ENCODE results near the gene ABCB8.

The ABCB8 gene

DNA sequence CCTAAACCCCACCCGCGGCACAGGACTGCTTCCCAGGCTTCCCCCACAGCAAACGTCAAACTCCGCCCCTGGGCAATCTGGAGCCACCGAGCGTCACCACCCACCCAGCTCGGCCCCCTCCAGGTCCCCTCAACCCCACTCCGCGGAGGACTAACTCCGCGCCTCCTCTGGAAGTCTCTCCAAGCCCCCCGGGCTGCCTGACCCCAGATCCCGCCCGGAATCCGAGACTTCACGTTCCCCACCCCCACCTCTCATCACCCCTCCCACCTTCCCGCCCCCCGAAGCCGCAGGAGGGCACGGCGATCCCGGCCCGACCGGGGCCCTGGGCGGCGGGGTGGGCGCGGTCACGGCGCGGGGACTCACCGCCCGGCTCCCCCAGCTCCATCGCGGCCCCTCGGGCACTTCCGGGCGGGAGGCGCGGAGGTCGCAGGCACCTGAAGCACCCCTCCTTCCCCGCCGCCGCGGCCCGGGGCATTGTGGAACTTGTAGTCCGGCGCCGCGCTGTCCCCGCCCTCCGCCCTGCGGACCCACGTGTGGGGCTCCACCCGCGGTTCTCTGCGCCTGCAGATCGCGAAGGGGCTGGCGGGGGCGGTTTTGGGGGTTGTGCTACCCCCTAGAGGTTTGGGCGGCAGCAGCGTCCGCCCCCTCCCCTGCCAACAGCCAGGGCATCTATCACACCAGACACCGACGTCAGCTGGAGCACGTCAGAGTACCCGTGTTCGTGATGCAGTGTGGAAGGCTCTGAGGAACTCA lies 55.0 kb downstream of the ABCB8 start, which contains the start of gene TMUB1:
Gene TMUB1 (minus strand): TSS at position 423 of the 753 bp plus-strand sequence. CDS start 930 bp downstream, outside the sequence.
- H3K27ac Mint-ChIP-seq = peak within 1 kb of the TSS; percentile 86 to 96 (median 88)

DNA sequence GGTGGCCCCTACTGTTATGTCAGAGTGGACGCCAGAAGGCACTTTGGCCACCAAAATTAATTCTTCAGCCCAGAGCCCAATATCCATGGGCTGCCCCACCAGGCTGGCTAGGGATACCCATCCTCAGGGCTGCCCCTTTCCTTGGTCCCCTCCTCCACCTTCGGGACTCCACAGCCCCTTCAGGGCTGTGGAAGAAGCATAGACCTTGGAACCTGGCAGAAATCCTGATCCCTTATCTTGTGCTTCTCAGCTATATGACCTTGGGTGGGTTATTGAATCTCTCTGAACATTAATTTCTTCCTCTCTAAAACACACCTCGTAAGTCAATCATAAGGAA lies 55.5 kb downstream of the ABCB8 start:
- TF ChIP-seq CTCF (IDR thresholded peaks at IDR 0.05; ENCODE audit: unreplicated experiment in 3 of 3) = no peak
- H3K36me3 Mint-ChIP-seq (ENCODE audit: low read depth) = no peaks in the 10 kb centered on the region
- no peaks in the 10 kb centered on the region for H3K27me3 Mint-ChIP-seq (ENCODE audit: low read depth)
- peaks cover 39% of the 10 kb centered on the region for H3K4me1 Mint-ChIP-seq
- no peaks in the 10 kb centered on the region for H3K9me3 Mint-ChIP-seq
- peak overlapping the region in 1 of 3 experiments; percentile 44 for H3K27ac Mint-ChIP-seq
- peak overlapping the region; percentile 74 to 83 (median 81) for H3K4me3 Mint-ChIP-seq

More for the DNA sequence above, 55.0 kb downstream of the ABCB8 start, which contains the start of gene TMUB1:
- TF ChIP-seq CTCF (IDR thresholded peaks at IDR 0.05; ENCODE audit: unreplicated experiment in 3 of 3) = no peak
- H3K36me3 Mint-ChIP-seq (ENCODE audit: low read depth) = no peaks in the 10 kb centered on the region
- no peaks in the 10 kb centered on the region for H3K27me3 Mint-ChIP-seq (ENCODE audit: low read depth)
- no peaks in the 10 kb centered on the region for H3K9me3 Mint-ChIP-seq
- H3K4me1 Mint-ChIP-seq = peaks cover 39% of the 10 kb centered on the region
- peak within 1 kb of the TSS; percentile 94 to 97 (median 94) for H3K4me3 Mint-ChIP-seq

DNA sequence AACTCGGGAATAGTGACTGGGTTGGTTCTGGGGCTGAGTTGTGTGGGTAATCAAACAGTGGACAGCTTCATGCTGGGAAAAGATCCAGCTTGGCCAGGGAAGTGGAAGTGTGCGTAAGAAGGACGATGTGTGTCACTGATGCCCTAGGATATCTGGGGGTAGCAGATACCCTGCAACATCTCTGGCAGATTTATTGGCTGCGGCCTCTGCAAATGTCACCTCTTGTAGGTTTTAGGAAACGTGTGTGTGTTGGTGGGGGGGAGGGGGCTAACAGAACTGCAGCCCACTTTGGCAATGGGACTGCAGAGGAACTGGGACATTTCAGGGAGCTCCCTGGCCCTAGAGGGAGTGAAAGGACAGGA lies 57.1 kb downstream of the ABCB8 start:
- TF ChIP-seq CTCF (IDR thresholded peaks at IDR 0.05; ENCODE audit: unreplicated experiment in 3 of 3) = no peak
- no peaks in the 10 kb centered on the region for H3K27me3 Mint-ChIP-seq (ENCODE audit: low read depth)
- H3K27ac Mint-ChIP-seq = peak overlapping the region; percentile 90 to 97 (median 92)
- peaks cover 40% of the 10 kb centered on the region for H3K4me1 Mint-ChIP-seq
- H3K4me3 Mint-ChIP-seq = peak overlapping the region; percentile 91 to 94 (median 94)
- no peaks in the 10 kb centered on the region for H3K36me3 Mint-ChIP-seq (ENCODE audit: low read depth)
- no peaks in the 10 kb centered on the region for H3K9me3 Mint-ChIP-seq

DNA sequence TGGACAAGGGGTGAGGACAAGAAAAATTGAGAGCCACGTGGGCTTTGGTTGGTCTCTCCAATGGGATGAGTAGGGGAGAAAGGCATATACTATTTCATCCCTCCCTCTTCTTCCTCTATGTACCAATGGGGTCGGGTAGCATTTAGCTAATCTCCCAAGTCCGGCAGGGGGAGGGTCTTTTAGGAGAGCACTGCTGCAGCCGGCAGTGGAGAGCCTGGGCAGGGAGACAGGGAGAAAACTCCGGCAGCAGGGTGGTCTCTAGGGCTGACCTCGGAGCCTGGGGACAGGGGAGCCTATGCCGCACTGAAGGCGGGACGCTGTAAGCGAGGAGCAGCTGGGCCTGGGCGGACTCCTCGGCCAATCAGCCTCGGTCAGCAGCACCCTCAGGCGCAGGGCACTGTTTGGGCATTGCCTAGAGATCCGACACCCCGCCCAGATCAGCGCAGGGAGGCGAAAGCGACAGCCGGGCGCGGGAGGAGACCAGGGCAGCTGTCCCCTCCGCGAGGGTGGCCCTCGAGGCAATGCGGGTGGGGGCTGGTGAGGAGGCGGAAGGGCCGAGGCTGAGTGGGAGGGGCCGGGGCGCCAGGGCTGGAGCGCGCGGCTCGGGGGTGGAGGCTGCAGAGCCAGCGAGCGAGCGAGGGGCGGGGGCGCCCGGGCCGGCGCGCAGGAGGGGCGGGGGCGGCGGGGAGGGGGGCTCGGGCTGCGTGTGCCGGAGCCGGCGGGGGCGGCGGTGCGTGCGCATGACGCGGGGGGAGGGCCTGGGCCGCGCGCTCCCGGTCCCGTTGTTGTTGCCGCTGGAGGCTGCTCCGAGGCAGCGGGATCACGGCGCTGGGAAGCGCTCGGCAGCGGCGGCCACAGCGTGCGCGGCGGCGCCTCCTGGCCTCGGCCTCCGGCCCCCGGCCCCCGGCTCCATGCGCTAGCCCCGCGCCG lies 57.7 kb downstream of the ABCB8 start, which contains the start of gene AGAP3:
Gene AGAP3 (plus strand): TSS at position 785 of the 930 bp plus-strand sequence. CDS start 267 bp downstream, outside the sequence.
- Mint-ChIP-seq H3K4me3 (peak within 1 kb of the TSS; percentile 93 to 94 (median 94)), H3K9me3 (no peaks in the 10 kb centered on the region), H3K36me3 (ENCODE audit: low read depth) (no peaks in the 10 kb centered on the region), H3K4me1 (peaks cover 40% of the 10 kb centered on the region), H3K27me3 (ENCODE audit: low read depth) (no peaks in the 10 kb centered on the region), H3K27ac (peak within 1 kb of the TSS; percentile 90 to 97 (median 92))
- TF ChIP-seq CTCF (IDR thresholded peaks at IDR 0.05; ENCODE audit: unreplicated experiment in 3 of 3) = no peak

DNA sequence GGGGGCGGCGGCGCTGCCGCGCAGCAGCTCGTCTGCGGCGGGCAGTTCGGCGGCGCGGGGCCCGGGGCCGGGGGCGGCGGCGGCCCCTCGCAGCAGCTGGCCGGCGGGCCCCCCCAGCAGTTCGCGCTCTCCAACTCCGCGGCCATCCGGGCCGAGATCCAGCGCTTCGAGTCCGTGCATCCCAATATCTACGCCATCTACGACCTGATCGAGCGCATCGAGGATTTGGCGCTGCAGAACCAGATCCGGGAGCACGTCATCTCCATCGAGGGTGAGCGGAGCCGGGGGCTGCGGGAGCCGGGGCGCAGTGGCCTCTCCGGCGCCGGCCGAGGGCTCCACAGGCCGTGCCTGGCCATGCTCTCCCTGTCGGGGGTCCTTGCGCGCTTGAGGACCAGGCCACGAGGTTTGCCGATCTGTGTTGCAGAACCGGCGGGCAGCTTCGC lies 58.6 kb downstream of the ABCB8 start:
- peaks cover 4% of the 10 kb centered on the region for H3K27me3 Mint-ChIP-seq (ENCODE audit: low read depth)
- H3K9me3 Mint-ChIP-seq = no peaks in the 10 kb centered on the region
- H3K4me3 Mint-ChIP-seq = peak overlapping the region; percentile 87 to 93 (median 93)
- H3K36me3 Mint-ChIP-seq (ENCODE audit: low read depth) = no peaks in the 10 kb centered on the region
- no peak for TF ChIP-seq CTCF (IDR thresholded peaks at IDR 0.05; ENCODE audit: unreplicated experiment in 3 of 3)
- peak overlapping the region; percentile 50 to 83 (median 83) for H3K27ac Mint-ChIP-seq
- H3K4me1 Mint-ChIP-seq = peaks cover 48% of the 10 kb centered on the region
